ENCODE measurements around the gene GPR42. TPM values are rescaled to one million over a fixed set of nuclear protein-coding genes. Genes with fewer than 3 reads are reported as not detected.
A peak's percentile ranks its signal among the peaks of the same experiment; 100 is the strongest.
"Not testable (repeated sequence)": the region's sequence is repeated elsewhere in the genome, so short reads cannot be mapped to it uniquely, and the experiment has no call there.

GPR42 gene
- total and polyA plus RNA-seq, 10 of the 15 experiments (the other 5 are each of a cell fraction or from before 2014, with no cell fraction given), result 0.13 TPM; not detected in 9

DNA sequence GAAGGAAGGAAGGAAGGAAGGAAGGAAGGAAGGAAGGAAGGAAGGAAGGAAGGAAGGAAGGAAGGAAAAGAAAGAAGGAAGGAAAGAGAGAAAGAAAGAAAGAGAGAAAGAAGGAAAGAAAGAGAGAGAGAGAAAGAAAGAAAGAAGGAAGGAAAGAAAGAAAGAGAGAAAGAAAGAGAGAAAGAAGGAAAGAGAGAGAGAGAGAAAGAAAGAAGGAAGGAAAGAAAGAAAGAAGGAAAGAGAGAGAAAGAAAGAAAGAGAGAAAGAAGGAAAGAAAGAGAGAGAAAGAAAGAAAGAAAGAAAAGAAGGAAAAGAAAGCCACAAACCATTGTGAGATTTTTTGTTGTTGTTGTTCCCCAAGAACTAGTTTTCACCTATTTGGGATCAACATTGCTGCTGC lies 3.2 kb downstream of the GPR42 start:
- H3K9me3 ChIP-seq (replicated peaks; ENCODE audit: control insufficient read depth, insufficient read depth, low read length); intact Hi-C loops (cut with micrococcal nuclease; ENCODE audit: unreplicated experiment); H3K27me3 ChIP-seq (replicated peaks in 1 of 2; ENCODE audit: control insufficient read depth in 2 of 2, insufficient read depth in 2 of 2, low read length in 1 of 2); H3K27ac ChIP-seq (ENCODE audit: control insufficient read depth, insufficient read depth); FAIRE-seq; H3K4me3 ChIP-seq; H3K36me3 ChIP-seq (ENCODE audit: control insufficient read depth in 2 of 2, insufficient read depth in 2 of 2, low read length in 1 of 2); H2AFZ ChIP-seq (ENCODE audit: control insufficient read depth, low read depth, low read length); ATAC-seq; DNase-seq (ENCODE audit: low read depth, low spot score); H3K79me2 ChIP-seq (ENCODE audit: control insufficient read depth, insufficient read depth, low read length); H4K20me1 ChIP-seq (ENCODE audit: control insufficient read depth, insufficient read depth); H3K4me2 ChIP-seq (ENCODE audit: control insufficient read depth, insufficient read depth); in situ Hi-C loops (cut with MboI); BruUV-seq (replicated peaks); H3K9ac ChIP-seq (ENCODE audit: control insufficient read depth, insufficient read depth, low read length): not testable (repeated sequence)
- peak; percentile 29 for TF ChIP-seq MTA2 (IDR thresholded peaks at IDR 0.05; ENCODE audit: low read depth)
- CTCF ChIA-PET, result interaction anchor here (0.9 to 1.2 kb wide), 5 partner anchors 21 to 121 kb away, joined by 4 to 7 read pairs (median 5); no protein-coding TSS in a partner anchor
- POLR2A ChIA-PET, result interaction anchor here (0.9 to 1.6 kb wide), 4 partner anchors 12 to 44 kb away, joined by 3 to 9 read pairs (median 5); no protein-coding TSS in a partner anchor
- peaks cover 31% of the 10 kb centered on the region for H3K4me1 ChIP-seq (ENCODE audit: control insufficient read depth, insufficient read depth, low read length)
- SMC1A ChIA-PET (ENCODE audit: uncharacterized antibody, unreplicated experiment), result interaction anchor here (0.7 to 5.4 kb wide), 10 partner anchors 9 to 95 kb away, joined by 3 to 74 read pairs (median 6); partner anchors contain the start of gene FFAR3
- RAD21 ChIA-PET (ENCODE audit: unreplicated experiment), result interaction anchor here (0.6 to 5.8 kb wide), 10 partner anchors 19 to 135 kb away, joined by 3 to 90 read pairs (median 5); partner anchors contain the start of gene FFAR1

GRCh38 chr19:35375505-35376307 lies 4.8 kb downstream of the GPR42 start:
- intact Hi-C loops (cut with micrococcal nuclease; ENCODE audit: unreplicated experiment) (loop anchor here (5.0 kb wide), 1 partner anchor 42 kb away; no protein-coding TSS in a partner anchor), in situ Hi-C loops (cut with MboI) (no loop called here)
- peak; percentile 36; the same call in 2 of the 3 replicates for ATAC-seq
- no peak overlapping the region for H2AFZ ChIP-seq (ENCODE audit: control insufficient read depth, low read depth, low read length)
- H3K36me3 ChIP-seq (ENCODE audit: control insufficient read depth in 2 of 2, insufficient read depth in 2 of 2, low read length in 1 of 2), result no peaks in the 10 kb centered on the region
- POLR2A ChIA-PET, result interaction anchor here (0.5 to 4.1 kb wide), 12 partner anchors 9 to 319 kb away, joined by 3 to 52 read pairs (median 6); no protein-coding TSS in a partner anchor
- H3K4me3 ChIP-seq, result no peak overlapping the region
- FAIRE-seq, result no peak
- no peak overlapping the region; the same call in 1 of the 2 replicates for H3K4me2 ChIP-seq (ENCODE audit: control insufficient read depth, insufficient read depth)
- RAD21 ChIA-PET (ENCODE audit: unreplicated experiment), result interaction anchor here (0.8 to 5.8 kb wide), 12 partner anchors 22 to 133 kb away, joined by 3 to 90 read pairs (median 7); partner anchors contain the start of gene FFAR1
- no peak overlapping the region for H3K9ac ChIP-seq (ENCODE audit: control insufficient read depth, insufficient read depth, low read length)
- SMC1A ChIA-PET (ENCODE audit: uncharacterized antibody, unreplicated experiment), result interaction anchor here (0.8 to 5.4 kb wide), 13 partner anchors 9 to 93 kb away, joined by 4 to 110 read pairs (median 9); partner anchors contain the start of gene FFAR3
- 75% methylated on average over 12 of the region's 12 CpGs for WGBS (ENCODE audit: insufficient coverage, insufficient replicate concordance, low lambda C conversion rate, missing lambda C conversion rate)
- no peaks in the 10 kb centered on the region for H4K20me1 ChIP-seq (ENCODE audit: control insufficient read depth, insufficient read depth)
- H3K27ac ChIP-seq (ENCODE audit: control insufficient read depth, insufficient read depth), result peak overlapping the region; percentile 51; the same call in 1 of the 2 replicates
- no TSS peak for BruUV-seq (replicated peaks)
- no peaks in the 10 kb centered on the region; the same call in 1 of the 3 replicates for H3K9me3 ChIP-seq (replicated peaks; ENCODE audit: control insufficient read depth, insufficient read depth, low read length)
- no peak for DNase-seq (ENCODE audit: low read depth, low spot score)
- CTCF ChIA-PET, result interaction anchor here (0.9 to 4.0 kb wide), 10 partner anchors 12 to 119 kb away, joined by 3 to 22 read pairs (median 4); no protein-coding TSS in a partner anchor
- H3K27me3 ChIP-seq (replicated peaks in 1 of 2; ENCODE audit: control insufficient read depth in 2 of 2, insufficient read depth in 2 of 2, low read length in 1 of 2), result no peaks in the 10 kb centered on the region
- H3K79me2 ChIP-seq (ENCODE audit: control insufficient read depth, insufficient read depth, low read length), result no peaks in the 10 kb centered on the region
- peaks cover 31% of the 10 kb centered on the region for H3K4me1 ChIP-seq (ENCODE audit: control insufficient read depth, insufficient read depth, low read length)
- TF ChIP-seq CBX3 (IDR thresholded peaks at IDR 0.05; ENCODE audit: borderline replicate concordance, low read depth) (no peak), CREB1 (IDR thresholded peaks at IDR 0.05; ENCODE audit: low read depth) (no peak), RBBP5 (conservative IDR thresholded peaks at IDR 0.05) (no peak), ZBED1 (IDR thresholded peaks at IDR 0.05; ENCODE audit: borderline replicate concordance) (no peak), ATF7 (IDR thresholded peaks at IDR 0.05; ENCODE audit: low read depth) (no peak; the same call in 1 of the 2 replicates), HCFC1 (IDR thresholded peaks at IDR 0.05; ENCODE audit: low read length) (no peak), MTA2 (IDR thresholded peaks at IDR 0.05; ENCODE audit: low read depth) (peak; percentile 10; the same call in 1 of the 2 replicates), HSF1 (IDR thresholded peaks at IDR 0.05; ENCODE audit: low read depth, low read length) (no peak), BHLHE40 (IDR thresholded peaks at IDR 0.05; ENCODE audit: borderline replicate concordance in 1 of 2, low read depth in 2 of 2, low read length in 1 of 2) (no peak), FOXM1 (IDR thresholded peaks at IDR 0.05; ENCODE audit: low read depth, low read length) (no peak)
- TF ChIP-seq, protein P1, sequence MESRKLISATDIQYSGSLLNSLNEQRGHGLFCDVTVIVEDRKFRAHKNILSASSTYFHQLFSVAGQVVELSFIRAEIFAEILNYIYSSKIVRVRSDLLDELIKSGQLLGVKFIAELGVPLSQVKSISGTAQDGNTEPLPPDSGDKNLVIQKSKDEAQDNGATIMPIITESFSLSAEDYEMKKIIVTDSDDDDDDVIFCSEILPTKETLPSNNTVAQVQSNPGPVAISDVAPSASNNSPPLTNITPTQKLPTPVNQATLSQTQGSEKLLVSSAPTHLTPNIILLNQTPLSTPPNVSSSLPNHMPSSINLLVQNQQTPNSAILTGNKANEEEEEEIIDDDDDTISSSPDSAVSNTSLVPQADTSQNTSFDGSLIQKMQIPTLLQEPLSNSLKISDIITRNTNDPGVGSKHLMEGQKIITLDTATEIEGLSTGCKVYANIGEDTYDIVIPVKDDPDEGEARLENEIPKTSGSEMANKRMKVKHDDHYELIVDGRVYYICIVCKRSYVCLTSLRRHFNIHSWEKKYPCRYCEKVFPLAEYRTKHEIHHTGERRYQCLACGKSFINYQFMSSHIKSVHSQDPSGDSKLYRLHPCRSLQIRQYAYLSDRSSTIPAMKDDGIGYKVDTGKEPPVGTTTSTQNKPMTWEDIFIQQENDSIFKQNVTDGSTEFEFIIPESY (IDR thresholded peaks at IDR 0.05), result no peak

Measured in GM12878 (cell line).